Measurements from ENCODE around the gene LRRC51.

DNA sequence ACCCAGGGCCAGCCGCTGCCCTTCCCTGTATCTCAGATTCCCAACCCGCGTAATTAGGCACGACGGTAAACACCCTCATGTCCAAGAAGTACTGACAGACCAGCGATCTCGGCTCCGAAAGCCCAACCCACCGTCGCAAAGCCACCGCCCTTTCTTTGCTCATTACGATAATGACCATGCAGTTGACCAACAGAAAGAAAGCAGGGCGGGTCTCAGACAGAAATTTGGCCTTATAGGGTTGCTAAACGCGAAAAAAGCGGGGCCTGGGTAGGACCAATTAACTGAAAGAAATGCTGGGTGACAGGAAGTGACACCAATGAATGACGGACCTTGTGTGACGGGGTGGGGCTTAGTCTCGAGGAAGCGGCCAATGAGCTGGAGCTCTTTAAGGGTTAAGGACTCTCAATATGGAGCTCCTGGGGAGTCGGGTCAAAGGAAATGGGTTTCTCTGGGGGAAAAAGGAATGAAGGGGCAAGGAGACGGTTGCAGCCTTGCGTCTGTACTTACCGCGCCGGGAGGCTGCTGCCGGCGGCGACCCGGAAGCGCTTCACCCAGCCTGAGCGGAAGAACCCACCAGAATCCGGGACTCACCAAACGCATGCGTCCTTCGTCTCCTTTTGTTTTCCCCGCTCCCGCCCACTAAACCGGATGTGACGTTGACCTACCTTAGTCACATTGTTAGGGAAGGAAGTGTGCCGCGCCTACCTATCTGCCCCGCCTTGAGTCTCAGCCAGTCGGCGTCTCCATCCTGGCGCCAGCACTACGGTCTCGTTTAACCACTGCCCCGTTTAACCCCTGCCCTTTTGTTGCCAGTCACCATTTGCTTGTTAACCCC lies 31.7 kb downstream of the LRRC51 start, which contains the start of gene ANAPC15:
- TF ChIP-seq, protein P1, sequence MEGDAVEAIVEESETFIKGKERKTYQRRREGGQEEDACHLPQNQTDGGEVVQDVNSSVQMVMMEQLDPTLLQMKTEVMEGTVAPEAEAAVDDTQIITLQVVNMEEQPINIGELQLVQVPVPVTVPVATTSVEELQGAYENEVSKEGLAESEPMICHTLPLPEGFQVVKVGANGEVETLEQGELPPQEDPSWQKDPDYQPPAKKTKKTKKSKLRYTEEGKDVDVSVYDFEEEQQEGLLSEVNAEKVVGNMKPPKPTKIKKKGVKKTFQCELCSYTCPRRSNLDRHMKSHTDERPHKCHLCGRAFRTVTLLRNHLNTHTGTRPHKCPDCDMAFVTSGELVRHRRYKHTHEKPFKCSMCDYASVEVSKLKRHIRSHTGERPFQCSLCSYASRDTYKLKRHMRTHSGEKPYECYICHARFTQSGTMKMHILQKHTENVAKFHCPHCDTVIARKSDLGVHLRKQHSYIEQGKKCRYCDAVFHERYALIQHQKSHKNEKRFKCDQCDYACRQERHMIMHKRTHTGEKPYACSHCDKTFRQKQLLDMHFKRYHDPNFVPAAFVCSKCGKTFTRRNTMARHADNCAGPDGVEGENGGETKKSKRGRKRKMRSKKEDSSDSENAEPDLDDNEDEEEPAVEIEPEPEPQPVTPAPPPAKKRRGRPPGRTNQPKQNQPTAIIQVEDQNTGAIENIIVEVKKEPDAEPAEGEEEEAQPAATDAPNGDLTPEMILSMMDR (conservative IDR thresholded peaks at IDR 0.05): no peak
- TF ChIP-seq ZFX (IDR thresholded peaks at IDR 0.05): no peak

Measured in C4-2B (cell line).